A549 (cell line): ENCODE measurements around the gene TCP1. TPM values are rescaled to one million over a fixed set of nuclear protein-coding genes. Genes with fewer than 3 reads are reported as not detected.

Experiments
- ATAC-seq, 2 experiments: fragments of 200-7000 bp in 1 of 2; fragments of >200 bp in 1 of 2; cut with Nextera tagmentation in 1 of 2; cut with Tn5 transposase in 1 of 2; 3 replicates each; pipeline versions ENCODE4 v1.8.0 to v1.9.1; 2018 to 2020; ENCODE audit warnings: mild to moderate bottlenecking in 1 of 2, moderate library complexity in 1 of 2
- CTCF ChIA-PET: fragments of 300-600 bp; sonication (Branson Sonifier 250); formaldehyde crosslinking; extraction: SDS; loops from one replicate; lab custom pipeline; 2021; ENCODE audit warnings: antibody characterized with exemption, inconsistent platforms; lab: Yijun Ruan, JAX
- POLR2A ChIA-PET: fragments of 350-600 bp; formaldehyde crosslinking; extraction: SDS; loops from one replicate; lab custom pipeline; 2021; ENCODE audit warnings: antibody characterized with exemption, inconsistent platforms; lab: Yijun Ruan, JAX
- DNase-seq, 2 experiments: peaks; one replicate each; pipeline versions ENCODE4 v3.0.0 to v3.0.0-alpha.2; 2011 to 2016; ENCODE audit warnings: low read depth in 1 of 2, low spot score in 1 of 2
- FAIRE-seq: peaks from 2 replicates; lab custom pipeline; 2011; peaks lifted over from hg19 to GRCh38; lab: Jason Lieb, UNC
- H3K27ac ChIP-seq, 2 experiments: fragments of >200 bp; sonication (Bioruptor Twin); formaldehyde crosslinking; 3 replicates each; pipeline ENCODE4 v1.5.1; 2016 to 2017
- H3K4me1 ChIP-seq: fragments of >200 bp; sonication (Bioruptor Twin); formaldehyde crosslinking; 3 replicates; pipeline ENCODE4 v1.6.1; 2016
- H3K4me2 ChIP-seq: fragments of >200 bp; sonication (Bioruptor Twin); formaldehyde crosslinking; 3 replicates; pipeline ENCODE4 v1.6.1; 2016
- H3K4me3 ChIP-seq: fragments of >200 bp; sonication (Bioruptor Twin); formaldehyde crosslinking; 3 replicates; pipeline ENCODE4 v1.5.1; 2016
- H3K9me3 ChIP-seq: fragments of >200 bp; sonication (Bioruptor Twin); formaldehyde crosslinking; 3 replicates; pipeline ENCODE4 v1.6.1; 2016
- BHLHE40 ChIP-seq: IDR thresholded peaks from 2 replicates; pipeline ENCODE4 v1.6.1; 2012; ENCODE audit warnings: low read depth, low read length, inconsistent platforms
- CHD2 ChIP-seq: fragments of 150-350 bp; IDR thresholded peaks from 2 replicates; pipeline ENCODE4 v1.6.1; 2014; ENCODE audit warnings: low read length; ENCODE audit not compliant: partially characterized antibody
- EHF ChIP-seq: fragments of 250-450 bp; sonication (Bioruptor Pico); IDR thresholded peaks from 2 replicates; pipeline ENCODE4 v1.5.0; 2020; ENCODE audit warnings: mild to moderate bottlenecking
- FOSL2 ChIP-seq, 2 experiments: fragments of 450-650 bp in 1 of 2; fragments of >200 bp in 1 of 2; sonication (Bioruptor Twin) in 1 of 2; formaldehyde crosslinking; IDR thresholded peaks; 2 replicates each; pipeline versions ENCODE4 v1.5.0 to v1.6.1; 2016 to 2020; ENCODE audit warnings: mild to moderate bottlenecking in 1 of 2, moderate library complexity in 1 of 2
- FOXS1 ChIP-seq: fragments of 250-450 bp; sonication (Bioruptor Pico); IDR thresholded peaks from 2 replicates; pipeline ENCODE4 v1.5.0; 2020; ENCODE audit warnings: mild to moderate bottlenecking, moderate library complexity
- GATA3 ChIP-seq: IDR thresholded peaks from 2 replicates; pipeline ENCODE4 v1.6.1; 2012; ENCODE audit warnings: borderline replicate concordance
- HDAC2 ChIP-seq: fragments of 200-600 bp; sonication (generic); IDR thresholded peaks from 2 replicates; pipeline ENCODE4 v1.6.1; 2016
- HOXB13 ChIP-seq: fragments of 250-450 bp; sonication (Bioruptor Pico); IDR thresholded peaks from 2 replicates; pipeline ENCODE4 v1.5.0; 2020; ENCODE audit warnings: low read depth, mild to moderate bottlenecking, moderate library complexity
- JUN ChIP-seq, 2 experiments: fragments of >200 bp; sonication (Bioruptor Twin); formaldehyde crosslinking; IDR thresholded peaks; 2 replicates in 1 of 2; 3 replicates in 1 of 2; pipeline ENCODE4 v1.6.1; 2016 to 2017
- KDM5A ChIP-seq: fragments of 200-600 bp; sonication (generic); IDR thresholded peaks from 2 replicates; pipeline ENCODE4 v1.6.1; 2016; ENCODE audit warnings: antibody characterized with exemption, mild to moderate bottlenecking
- MAZ ChIP-seq: fragments of 150-350 bp; IDR thresholded peaks from 2 replicates; pipeline ENCODE4 v1.6.1; 2014; ENCODE audit warnings: antibody characterized with exemption, low read depth, low read length, borderline replicate concordance
- NPAS2 ChIP-seq: fragments of 250-450 bp; sonication (Bioruptor Pico); IDR thresholded peaks from 2 replicates; pipeline ENCODE4 v1.8.0; 2022; ENCODE audit warnings: mild to moderate bottlenecking, moderate library complexity, borderline replicate concordance
- PHF8 ChIP-seq: fragments of 200-600 bp; sonication (generic); IDR thresholded peaks from 2 replicates; pipeline ENCODE4 v1.6.1; 2016; ENCODE audit warnings: low read depth, mild to moderate bottlenecking, antibody characterized with exemption, moderate library complexity, borderline replicate concordance
- POLR2A ChIP-seq: IDR thresholded peaks from 2 replicates; pipeline ENCODE4 v1.6.1; 2012; ENCODE audit warnings: mild to moderate bottlenecking, low read length
- RAD21 ChIP-seq, 2 experiments: fragments of >200 bp in 1 of 2; sonication (Bioruptor Twin) in 1 of 2; formaldehyde crosslinking in 1 of 2; IDR thresholded peaks in 1 of 2; conservative IDR thresholded peaks in 1 of 2; 2 replicates in 1 of 2; 3 replicates in 1 of 2; pipeline ENCODE4 v1.6.1; 2012 to 2018; ENCODE audit warnings: inconsistent platforms in 1 of 2
- RARB ChIP-seq: fragments of 250-450 bp; sonication (Bioruptor Pico); IDR thresholded peaks from 2 replicates; pipeline ENCODE4 v1.8.0; 2021; ENCODE audit warnings: mild to moderate bottlenecking, moderate library complexity
- RCOR1 ChIP-seq: fragments of 150-350 bp; IDR thresholded peaks from 2 replicates; pipeline ENCODE4 v1.6.1; 2014; ENCODE audit warnings: antibody characterized with exemption, low read length, low read depth
- RFX5 ChIP-seq: fragments of 450-650 bp; IDR thresholded peaks from 2 replicates; pipeline ENCODE4 v1.7.1; 2014; ENCODE audit warnings: antibody characterized with exemption, mild to moderate bottlenecking, moderate library complexity
- RNF2 ChIP-seq: fragments of 200-600 bp; sonication (generic); IDR thresholded peaks from 2 replicates; pipeline ENCODE4 v1.6.1; 2016; ENCODE audit warnings: low read depth, mild to moderate bottlenecking, antibody characterized with exemption, moderate library complexity, borderline replicate concordance
- TP53 ChIP-seq: fragments of 250-450 bp; sonication (Bioruptor Pico); IDR thresholded peaks from 2 replicates; pipeline ENCODE4 v1.5.0; 2021; ENCODE audit warnings: mild to moderate bottlenecking, moderate library complexity
- ZC3H11A ChIP-seq: fragments of 450-650 bp; IDR thresholded peaks from 2 replicates; pipeline ENCODE4 v1.6.1; 2014; ENCODE audit warnings: antibody characterized with exemption, mild to moderate bottlenecking
- ZFP36 ChIP-seq: fragments of 450-650 bp; IDR thresholded peaks from 2 replicates; pipeline ENCODE4 v1.6.1; 2014; ENCODE audit warnings: borderline replicate concordance; ENCODE audit not compliant: partially characterized antibody
- WGBS: methylation state at CpG from one replicate; pipeline ENCODE4 v1.1.6; 2017; ENCODE audit errors: missing lambda C conversion rate; 5-methylcytosine and 5-hydroxymethylcytosine counted together
- polyA plus RNA-seq, 4 experiments: library from polyadenylated mRNA; depleted of rRNA in 3 of 4; stranded (reverse); fragments of >200 nt; fragmentation: RNase III in 1 of 4; extraction: RNeasy Plus Mini Kit Qiagen cat#74134 plus additional on column Dnase treatment in 1 of 4; gene quantifications; 2 replicates in 3 of 4; 3 replicates in 1 of 4; pipeline ENCODE4 v1.2.3, GENCODE V29; 2011 to 2017
- TF ChIP-seq, protein P1 (sequence below): fragments of 450-650 bp; IDR thresholded peaks from 2 replicates; pipeline ENCODE4 v1.6.1; 2014; ENCODE audit warnings: antibody characterized with exemption
- TF ChIP-seq, protein P2 (sequence below): IDR thresholded peaks from 2 replicates; pipeline ENCODE4 v1.6.1; 2012; ENCODE audit warnings: low read depth, borderline replicate concordance
- TF ChIP-seq, protein P3 (sequence below): IDR thresholded peaks from 2 replicates; pipeline ENCODE4 v1.6.1; 2012
- TF ChIP-seq, protein P4 (sequence below): fragments of >200 bp; sonication (Bioruptor Twin); formaldehyde crosslinking; IDR thresholded peaks from 3 replicates; pipeline ENCODE4 v1.6.1; 2016

The TCP1 gene
- polyA plus RNA-seq, 2 of the 4 experiments (the other 2 are of a cell fraction) = 215 to 367 TPM

DNA sequence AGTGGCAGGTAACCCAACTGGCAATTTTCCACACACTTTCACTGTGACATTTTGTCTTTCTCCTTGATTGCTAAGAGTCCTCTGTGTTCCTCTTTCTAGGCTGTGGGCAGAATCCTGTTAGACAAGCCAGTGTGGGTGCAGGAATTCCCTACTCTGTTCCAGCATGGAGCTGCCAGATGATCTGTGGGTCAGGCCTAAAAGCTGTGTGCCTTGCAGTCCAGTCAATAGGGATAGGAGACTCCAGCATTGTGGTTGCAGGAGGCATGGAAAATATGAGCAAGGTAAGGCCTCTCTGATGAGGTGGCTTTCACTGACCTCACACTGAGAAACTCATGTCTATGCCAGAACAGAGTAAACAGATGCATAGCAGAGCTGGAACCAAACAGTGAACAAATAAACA is 22.5 kb downstream of the TCP1 start:
- Histone ChIP-seq H3K9me3 (no peaks in the 10 kb centered on the region), H3K4me2 (no peak overlapping the region), H3K27ac (no peak overlapping the region), H3K4me3 (no peak overlapping the region), H3K4me1 (no peaks in the 10 kb centered on the region)
- ATAC-seq = no peak
- TF ChIP-seq RARB (CRISPR knock-in tag) (no peak), ZFP36 (no peak)
- FAIRE-seq = no peak
- DNase-seq = no peak
- ChIA-PET POLR2A (no interaction called here), CTCF (no interaction called here)

DNA sequence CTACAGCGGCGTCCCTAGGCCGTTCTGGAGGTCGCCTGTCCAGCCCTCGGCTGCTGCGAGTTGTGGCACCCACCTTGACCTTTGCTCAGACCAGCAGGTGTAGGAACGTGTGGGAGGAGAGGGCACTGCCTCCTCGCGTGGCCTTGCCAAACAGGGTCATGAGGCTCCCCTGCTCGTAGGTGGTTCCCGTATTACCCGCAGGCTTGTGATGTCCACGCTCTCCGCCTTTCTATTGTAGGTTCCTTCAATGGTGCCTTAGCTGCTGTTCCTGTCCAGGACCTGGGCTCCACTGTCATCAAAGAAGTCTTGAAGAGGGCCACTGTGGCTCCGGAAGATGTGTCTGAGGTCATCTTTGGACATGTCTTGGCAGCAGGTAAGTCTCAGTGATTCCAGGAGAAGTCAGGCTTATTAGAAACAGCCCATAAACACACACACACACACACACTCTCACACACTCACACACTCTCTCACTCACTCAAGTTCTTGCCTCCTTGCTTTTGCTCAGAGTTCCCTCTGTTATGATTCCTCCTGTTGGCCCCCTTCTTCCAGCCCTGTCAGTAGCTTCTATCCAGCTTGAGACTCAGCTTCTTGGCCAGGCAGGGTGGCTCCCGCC is 26.6 kb downstream of the TCP1 start:
- H3K4me1 ChIP-seq = peaks cover 14% of the 10 kb centered on the region
- TF ChIP-seq, protein P1, sequence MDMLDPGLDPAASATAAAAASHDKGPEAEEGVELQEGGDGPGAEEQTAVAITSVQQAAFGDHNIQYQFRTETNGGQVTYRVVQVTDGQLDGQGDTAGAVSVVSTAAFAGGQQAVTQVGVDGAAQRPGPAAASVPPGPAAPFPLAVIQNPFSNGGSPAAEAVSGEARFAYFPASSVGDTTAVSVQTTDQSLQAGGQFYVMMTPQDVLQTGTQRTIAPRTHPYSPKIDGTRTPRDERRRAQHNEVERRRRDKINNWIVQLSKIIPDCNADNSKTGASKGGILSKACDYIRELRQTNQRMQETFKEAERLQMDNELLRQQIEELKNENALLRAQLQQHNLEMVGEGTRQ = no peak
- TF ChIP-seq FOSL2 (IDR thresholded peaks at IDR 0.05) (no peak), FOSL2 (CRISPR knock-in tag; IDR thresholded peaks at IDR 0.05) (no peak)
- TF ChIP-seq, protein P2, sequence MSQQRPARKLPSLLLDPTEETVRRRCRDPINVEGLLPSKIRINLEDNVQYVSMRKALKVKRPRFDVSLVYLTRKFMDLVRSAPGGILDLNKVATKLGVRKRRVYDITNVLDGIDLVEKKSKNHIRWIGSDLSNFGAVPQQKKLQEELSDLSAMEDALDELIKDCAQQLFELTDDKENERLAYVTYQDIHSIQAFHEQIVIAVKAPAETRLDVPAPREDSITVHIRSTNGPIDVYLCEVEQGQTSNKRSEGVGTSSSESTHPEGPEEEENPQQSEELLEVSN = no peak
- TF ChIP-seq, all 56 proteins: peak for 0
- WGBS = 8% methylated on average over 13 of the region's 16 CpGs
- peak overlapping the region; percentile 87 to 94; a peak in 5 of 6 replicates for H3K27ac ChIP-seq
- no peaks in the 10 kb centered on the region for H3K9me3 ChIP-seq
- ChIA-PET CTCF (no interaction called here), POLR2A (no interaction called here)
- ATAC-seq = peak; percentile 9 to 16; a peak in 4 of 6 replicates
- H3K4me3 ChIP-seq = peak overlapping the region; percentile 68
- DNase-seq = peak in 1 of 2 experiments; percentile 9
- peak overlapping the region; percentile 87 for H3K4me2 ChIP-seq
- no peak for FAIRE-seq

DNA sequence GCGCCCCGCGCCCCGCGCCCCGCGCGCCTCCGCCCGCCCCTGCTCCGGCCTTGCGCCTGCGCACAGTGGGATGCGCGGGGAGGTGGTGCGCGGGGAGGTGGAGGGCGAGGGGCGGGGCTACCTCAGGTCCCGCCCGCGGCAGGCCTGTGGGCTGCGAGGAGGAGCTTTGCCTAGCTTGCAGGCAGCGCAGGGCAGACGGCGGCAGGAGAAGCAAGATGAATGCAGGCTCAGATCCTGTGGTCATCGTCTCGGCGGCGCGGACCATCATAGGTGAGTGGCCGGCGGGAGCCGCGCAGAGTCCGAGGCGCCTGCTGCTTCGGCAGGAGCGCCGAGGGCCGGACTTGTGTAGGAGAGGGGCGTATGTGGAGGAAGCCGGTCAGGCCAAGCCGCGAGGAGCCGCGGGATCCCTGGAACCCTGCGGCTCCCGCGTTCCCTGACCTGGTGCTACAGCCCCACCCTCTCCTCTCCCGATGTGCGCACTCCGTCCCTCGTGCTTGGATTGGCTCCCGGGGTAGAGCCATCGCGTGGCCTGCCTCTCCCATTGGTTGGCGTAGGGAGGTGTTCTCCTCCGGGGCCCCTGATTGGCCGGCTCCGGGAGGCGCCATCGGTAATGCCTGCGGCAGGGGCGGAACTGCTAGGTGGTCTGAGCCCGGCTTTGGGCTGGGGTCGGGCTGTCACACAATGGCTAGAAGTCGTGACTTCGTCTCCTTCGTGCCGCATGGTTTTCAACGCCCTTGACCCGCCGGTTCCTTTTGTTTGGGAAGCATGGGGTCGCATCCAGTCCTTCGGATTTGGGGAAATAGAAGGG is 27.3 kb downstream of the TCP1 start, which contains the start of gene ACAT2:
ACAT2 (plus strand) TSS at position 173 of the 808 bp plus-strand sequence; CDS start at position 216, 43 bp downstream.
- H3K4me1 ChIP-seq = peaks cover 14% of the 10 kb centered on the region
- no peaks in the 10 kb centered on the region for H3K9me3 ChIP-seq
- 0% methylated on average over 13 of the region's 76 CpGs for WGBS
- POLR2A ChIA-PET = interaction anchor here (0.6 to 2.1 kb wide), 6 partner anchors 10 to 35 kb away, joined by 3 to 13 read pairs (median 4); partner anchors contain the start of genes MRPL18, TCP1 and WTAP
- ATAC-seq (peak; percentile 97 to 98), DNase-seq (peak; percentile 92 to 93), FAIRE-seq (no peak)
- peak within 1 kb of the TSS; percentile 87 to 94 for H3K27ac ChIP-seq
- H3K4me2 ChIP-seq = peak within 1 kb of the TSS; percentile 87
- CTCF ChIA-PET = interaction anchor here (1.0 kb wide), 2 partner anchors 10 to 41 kb away, joined by 3 to 4 read pairs; no protein-coding TSS in a partner anchor
- peak within 1 kb of the TSS; percentile 68 for H3K4me3 ChIP-seq
- TF ChIP-seq POLR2A (peak; percentile 70), CHD2 (no peak), FOXS1 (no peak), BHLHE40 (no peak), FOSL2 (IDR thresholded peaks at IDR 0.05) (no peak), FOSL2 (CRISPR knock-in tag; IDR thresholded peaks at IDR 0.05) (no peak), RAD21 (conservative IDR thresholded peaks at IDR 0.05 in 1 of 2, IDR thresholded peaks at IDR 0.05 in 1 of 2) (no peak), GATA3 (no peak), MAZ (no peak), RCOR1 (no peak), JUN (IDR thresholded peaks at IDR 0.05) (peak in 1 of 2 experiments; percentile 62; a peak in 1 of 5 replicates), HOXB13 (CRISPR knock-in tag) (no peak), HDAC2 (no peak), RFX5 (peak; percentile 77), ZFP36 (no peak), RNF2 (no peak), ZC3H11A (no peak), TP53 (CRISPR knock-in tag) (no peak), NPAS2 (CRISPR knock-in tag) (no peak), EHF (CRISPR knock-in tag) (no peak), KDM5A (no peak), PHF8 (0 out of 2 replicates have a peak, but pooled peaks have one; percentile 21)
- TF ChIP-seq, protein P3, sequence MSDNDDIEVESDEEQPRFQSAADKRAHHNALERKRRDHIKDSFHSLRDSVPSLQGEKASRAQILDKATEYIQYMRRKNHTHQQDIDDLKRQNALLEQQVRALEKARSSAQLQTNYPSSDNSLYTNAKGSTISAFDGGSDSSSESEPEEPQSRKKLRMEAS = no peak; the same call in none of the 2 replicates
- TF ChIP-seq, protein P2 = 0 out of 2 replicates have a peak, but pooled peaks have one; percentile 58
- TF ChIP-seq, protein P1 = no peak
- TF ChIP-seq, protein P4, sequence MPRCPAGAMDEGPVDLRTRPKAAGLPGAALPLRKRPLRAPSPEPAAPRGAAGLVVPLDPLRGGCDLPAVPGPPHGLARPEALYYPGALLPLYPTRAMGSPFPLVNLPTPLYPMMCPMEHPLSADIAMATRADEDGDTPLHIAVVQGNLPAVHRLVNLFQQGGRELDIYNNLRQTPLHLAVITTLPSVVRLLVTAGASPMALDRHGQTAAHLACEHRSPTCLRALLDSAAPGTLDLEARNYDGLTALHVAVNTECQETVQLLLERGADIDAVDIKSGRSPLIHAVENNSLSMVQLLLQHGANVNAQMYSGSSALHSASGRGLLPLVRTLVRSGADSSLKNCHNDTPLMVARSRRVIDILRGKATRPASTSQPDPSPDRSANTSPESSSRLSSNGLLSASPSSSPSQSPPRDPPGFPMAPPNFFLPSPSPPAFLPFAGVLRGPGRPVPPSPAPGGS = peak; percentile 30; the same call in 1 of the 3 replicates
